IPS-18c (cell line): ENCODE measurements around the gene UNC13D.
"Not testable (repeated sequence)": the region's sequence is repeated elsewhere in the genome, so short reads cannot be mapped to it uniquely, and the experiment has no call there.

Experiments
- H3K4me3 ChIP-seq: 2 replicates; pipeline ENCODE4 v1.7.0; 2013; ENCODE audit warnings: low read depth, mild to moderate bottlenecking, low read length, moderate library complexity; ENCODE audit not compliant: insufficient read depth
- H3K9me3 ChIP-seq: one replicate; pipeline ENCODE4 v1.6.1; 2013; ENCODE audit warnings: mild to moderate bottlenecking, low read length, moderate library complexity; ENCODE audit not compliant: control insufficient read depth, insufficient read depth

The UNC13D gene

GRCh38 chr17:75876190-75876937 is 32.2 kb upstream of the UNC13D start:
- Histone ChIP-seq H3K9me3 (no peaks in the 10 kb centered on the region), H3K4me3 (peak overlapping the region; percentile 61; the same call in 1 of the 2 replicates)

DNA sequence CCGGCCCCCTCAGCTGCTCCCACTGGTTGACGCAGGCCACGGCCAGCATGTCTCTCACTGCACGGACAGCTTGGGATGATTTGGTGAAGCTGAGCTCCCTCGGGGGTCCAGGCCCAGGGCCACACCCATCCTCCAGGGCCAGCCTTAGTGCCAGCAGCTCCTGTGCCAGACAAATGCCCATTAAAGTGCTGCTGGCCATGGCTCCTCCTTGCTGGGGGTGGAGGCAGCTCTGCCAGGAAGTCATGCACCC is 31.7 kb upstream of the UNC13D start:
- Histone ChIP-seq H3K4me3 (no peak overlapping the region), H3K9me3 (no peaks in the 10 kb centered on the region)

- Histone ChIP-seq H3K9me3 (no peaks in the 10 kb centered on the region), H3K4me3 (no peak overlapping the region)
Measured at GRCh38 chr17:75875182-75875939, 31.2 kb upstream of the UNC13D start.

DNA sequence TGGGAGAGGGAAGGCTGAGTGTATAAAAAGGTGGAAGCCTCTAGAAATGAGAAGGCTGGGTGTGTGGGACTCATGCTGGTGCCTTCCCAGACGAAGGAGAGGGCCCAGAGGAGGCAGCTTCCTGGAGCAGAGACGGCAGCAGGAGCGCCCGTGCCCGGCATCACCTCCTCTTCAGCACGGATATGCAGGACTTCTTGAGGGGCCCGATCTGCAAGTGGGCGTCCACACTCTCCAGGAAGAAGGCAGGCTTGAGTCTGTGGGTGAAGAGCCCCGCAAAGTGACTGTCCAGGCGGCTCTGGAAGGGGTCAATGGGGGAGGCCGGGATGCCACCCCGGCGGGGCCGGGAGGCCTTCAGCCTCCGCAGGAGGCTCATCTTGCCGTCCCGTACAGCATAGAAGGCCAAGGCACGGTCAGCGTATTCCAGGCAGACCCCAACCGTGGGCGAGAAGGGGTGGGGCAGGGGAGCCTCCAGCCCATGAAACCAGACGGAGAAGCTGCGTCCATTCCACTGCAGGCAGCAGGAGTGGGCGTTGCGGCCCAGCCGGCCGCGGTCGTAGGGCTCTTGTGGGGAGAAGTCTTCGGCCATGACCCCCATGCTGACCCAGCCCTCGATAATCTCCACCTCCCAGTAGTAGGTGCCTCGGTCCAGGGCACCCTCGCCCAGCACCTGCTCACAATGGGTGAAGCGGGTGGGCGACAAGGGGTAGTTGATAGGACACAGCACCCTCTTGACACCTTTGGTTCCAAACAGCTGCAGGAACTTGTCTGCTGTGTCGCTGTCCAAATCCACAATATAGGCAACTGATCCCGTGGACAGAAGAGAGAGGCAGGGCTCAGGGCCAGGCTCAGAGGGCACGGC is 30.3 kb upstream of the UNC13D start:
- Histone ChIP-seq H3K9me3 (no peaks in the 10 kb centered on the region), H3K4me3 (no peak overlapping the region)

- no peak overlapping the region for H3K4me3 ChIP-seq
- H3K9me3 ChIP-seq = no peaks in the 10 kb centered on the region
Measured at GRCh38 chr17:75873587-75874322, 29.6 kb upstream of the UNC13D start.

- no peaks in the 10 kb centered on the region for H3K9me3 ChIP-seq
- no peak overlapping the region for H3K4me3 ChIP-seq
Measured at GRCh38 chr17:75872434-75873351, 28.5 kb upstream of the UNC13D start.

GRCh38 chr17:75870228-75870627 is 26.0 kb upstream of the UNC13D start:
- H3K4me3 ChIP-seq, H3K9me3 ChIP-seq: not testable (repeated sequence)

- H3K9me3 ChIP-seq = no peaks in the 10 kb centered on the region
- no peak overlapping the region for H3K4me3 ChIP-seq
Measured at GRCh38 chr17:75869282-75870141, 25.3 kb upstream of the UNC13D start.

GRCh38 chr17:75868730-75869281 is 24.6 kb upstream of the UNC13D start:
- H3K9me3 ChIP-seq, H3K4me3 ChIP-seq: not testable (repeated sequence)

GRCh38 chr17:75865404-75866188 is 21.4 kb upstream of the UNC13D start:
- H3K4me3 ChIP-seq, H3K9me3 ChIP-seq: not testable (repeated sequence)

- H3K4me3 ChIP-seq, H3K9me3 ChIP-seq: not testable (repeated sequence)
Measured at GRCh38 chr17:75864887-75865286, 20.7 kb upstream of the UNC13D start.

GRCh38 chr17:75864448-75864871 is 20.3 kb upstream of the UNC13D start:
- Histone ChIP-seq H3K9me3 (no peaks in the 10 kb centered on the region), H3K4me3 (no peak overlapping the region)

DNA sequence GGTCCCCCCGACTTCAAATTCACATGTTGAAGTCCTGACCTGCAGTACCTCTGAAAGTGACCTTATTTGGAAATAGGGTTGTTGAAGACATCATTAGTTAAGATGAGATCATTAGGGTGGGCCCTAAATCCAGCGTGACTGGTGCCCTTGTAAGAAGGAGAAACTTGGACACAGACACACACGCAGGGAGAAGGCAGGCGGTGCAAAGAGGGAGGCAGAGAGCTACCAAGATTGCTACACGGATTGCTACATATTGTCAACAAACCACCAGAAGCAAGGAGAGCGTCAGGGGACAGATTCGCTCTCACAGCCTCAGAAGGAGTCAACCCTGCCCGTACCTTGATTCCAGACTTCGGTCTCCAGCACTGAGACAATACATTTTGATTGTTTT is 17.7 kb upstream of the UNC13D start:
- Histone ChIP-seq H3K9me3 (no peaks in the 10 kb centered on the region), H3K4me3 (no peak overlapping the region)

- not testable (repeated sequence) for H3K4me3 ChIP-seq, H3K9me3 ChIP-seq
Measured at GRCh38 chr17:75859358-75859757, 15.2 kb upstream of the UNC13D start.
